ENCODE results near the gene CASKIN2. TPM values are rescaled to one million over a fixed set of nuclear protein-coding genes. Genes with fewer than 3 reads are reported as not detected.

The CASKIN2 gene
- polyA plus RNA-seq, 3 donors: 0.33 TPM; not detected in 2

GRCh38 chr17:75506888-75507287, 8.4 kb downstream of the CASKIN2 start:
- Histone ChIP-seq H3K4me1 (ENCODE audit: control insufficient read depth in 1 of 2, insufficient read depth in 2 of 2, low read length in 2 of 2) (no peaks in the 10 kb centered on the region), H3K9me3 (replicated peaks in 1 of 2; ENCODE audit: control insufficient read depth in 1 of 2, insufficient read depth in 1 of 2, low read length in 2 of 2) (no peaks in the 10 kb centered on the region), H3K36me3 (replicated peaks in 1 of 2; ENCODE audit: control insufficient read depth in 1 of 2, insufficient read depth in 2 of 2, low read length in 2 of 2) (no peaks in the 10 kb centered on the region), H3K4me3 (replicated peaks in 1 of 3; ENCODE audit: low read depth in 2 of 3, low read length in 3 of 3) (no peak overlapping the region), H3K27me3 (ENCODE audit: control insufficient read depth in 2 of 2, insufficient read depth in 2 of 2, low read length in 2 of 2) (no peaks in the 10 kb centered on the region), H3K79me2 (ENCODE audit: insufficient read depth, low read length) (no peaks in the 10 kb centered on the region), H2AFZ (ENCODE audit: insufficient read depth, low read depth, low read length, poor library complexity, severe bottlenecking) (no peak overlapping the region), H4K20me1 (ENCODE audit: insufficient read depth, low read length) (no peaks in the 10 kb centered on the region), H3K9ac (ENCODE audit: insufficient read depth, low read length, poor library complexity, severe bottlenecking) (no peak overlapping the region), H3K4me2 (replicated peaks; ENCODE audit: extremely low read depth, low read length, poor library complexity, severe bottlenecking) (no peak overlapping the region), H3K27ac (ENCODE audit: low read depth in 1 of 2, low read length in 2 of 2) (no peak overlapping the region)
- H3K4me3 Mint-ChIP-seq: no peak overlapping the region
- peaks cover 0 to 3% (median 2%) of the 10 kb centered on the region in 3 donors for H3K27me3 Mint-ChIP-seq (ENCODE audit: low read depth in 3 of 3)
- no peak for TF ChIP-seq CTCF (IDR thresholded peaks at IDR 0.05)
- H3K27ac Mint-ChIP-seq: no peak overlapping the region
- H3K9me3 Mint-ChIP-seq: peaks cover 0 to 2% (median 0%) of the 10 kb centered on the region in 7 donors
- H3K36me3 Mint-ChIP-seq: no peaks in the 10 kb centered on the region
- WGBS (ENCODE audit: insufficient coverage): 95% methylated on average over 18 of the region's 20 CpGs
- intact Hi-C loops (cut with micrococcal nuclease): loop anchor here in 1 of 2 donors (10.0 kb wide), 1 partner anchor 82 kb away; no protein-coding TSS in a partner anchor
- no peak for DNase-seq
- H3K4me1 Mint-ChIP-seq: no peaks in the 10 kb centered on the region

- no peak overlapping the region for H3K4me3 Mint-ChIP-seq
- Histone ChIP-seq H3K27me3 (ENCODE audit: control insufficient read depth in 2 of 2, insufficient read depth in 2 of 2, low read length in 2 of 2) (no peaks in the 10 kb centered on the region), H3K36me3 (replicated peaks in 1 of 2; ENCODE audit: control insufficient read depth in 1 of 2, insufficient read depth in 2 of 2, low read length in 2 of 2) (no peaks in the 10 kb centered on the region), H3K4me1 (ENCODE audit: control insufficient read depth in 1 of 2, insufficient read depth in 2 of 2, low read length in 2 of 2) (no peaks in the 10 kb centered on the region), H3K9ac (ENCODE audit: insufficient read depth, low read length, poor library complexity, severe bottlenecking) (no peak overlapping the region), H3K4me3 (replicated peaks in 1 of 3; ENCODE audit: low read depth in 2 of 3, low read length in 3 of 3) (no peak overlapping the region), H3K4me2 (replicated peaks; ENCODE audit: extremely low read depth, low read length, poor library complexity, severe bottlenecking) (no peak overlapping the region), H3K9me3 (replicated peaks in 1 of 2; ENCODE audit: control insufficient read depth in 1 of 2, insufficient read depth in 1 of 2, low read length in 2 of 2) (no peaks in the 10 kb centered on the region), H2AFZ (ENCODE audit: insufficient read depth, low read depth, low read length, poor library complexity, severe bottlenecking) (no peak overlapping the region), H3K27ac (ENCODE audit: low read depth in 1 of 2, low read length in 2 of 2) (no peak overlapping the region), H4K20me1 (ENCODE audit: insufficient read depth, low read length) (no peaks in the 10 kb centered on the region), H3K79me2 (ENCODE audit: insufficient read depth, low read length) (no peaks in the 10 kb centered on the region)
- H3K36me3 Mint-ChIP-seq: no peaks in the 10 kb centered on the region
- H3K4me1 Mint-ChIP-seq: peaks cover 2% of the 10 kb centered on the region
- intact Hi-C loops (cut with micrococcal nuclease): loop anchor here in 1 of 2 donors (10.0 kb wide), 1 partner anchor 81 kb away; no protein-coding TSS in a partner anchor
- no peak for TF ChIP-seq CTCF (IDR thresholded peaks at IDR 0.05)
- 71% methylated on average over 16 of the region's 21 CpGs for WGBS (ENCODE audit: insufficient coverage)
- no peak for DNase-seq
- H3K27ac Mint-ChIP-seq: no peak overlapping the region
- H3K9me3 Mint-ChIP-seq: peaks cover 0 to 2% (median 0%) of the 10 kb centered on the region in 7 donors
- H3K27me3 Mint-ChIP-seq (ENCODE audit: low read depth in 3 of 3): peaks cover 0 to 3% (median 2%) of the 10 kb centered on the region in 3 donors
Measured at GRCh38 chr17:75506134-75506533, 9.2 kb downstream of the CASKIN2 start.

Measured in CD14-positive monocyte (primary cell).